ENCODE results near the gene KLF9.

KLF9 gene

GRCh38 chr9:70363760-70364159, 50.7 kb downstream of the KLF9 start:
- DNase-seq (ENCODE audit: low read depth), result no peak

GRCh38 chr9:70362952-70363351, 51.5 kb downstream of the KLF9 start:
- DNase-seq (ENCODE audit: low read depth), result no peak

GRCh38 chr9:70355801-70356200, 58.7 kb downstream of the KLF9 start:
- no peak for DNase-seq (ENCODE audit: low read depth)

- no peak for DNase-seq (ENCODE audit: low read depth)
These were observed 61.7 kb downstream of the KLF9 start for GRCh38 chr9:70352802-70353201.

GRCh38 chr9:70352356-70352755, 62.1 kb downstream of the KLF9 start:
- DNase-seq (ENCODE audit: low read depth), result no peak

- no peak for DNase-seq (ENCODE audit: low read depth)
These were observed 67.4 kb downstream of the KLF9 start for GRCh38 chr9:70347046-70347445.

GRCh38 chr9:70340572-70340971, 73.9 kb downstream of the KLF9 start:
- DNase-seq (ENCODE audit: low read depth), result no peak
